SK-N-SH (cell line): ENCODE results near the gene SLC17A9. TPM values are rescaled to one million over a fixed set of nuclear protein-coding genes. Genes with fewer than 3 reads are reported as not detected.

Experiments used
- CTCF ChIA-PET: fragments of 300-600, 350-600 bp; formaldehyde crosslinking; extraction: SDS; loops from one replicate; lab custom pipeline; 2021; lab: Yijun Ruan, JAX
- POLR2A ChIA-PET: fragments of 350-600 bp; sonication (Branson Sonifier 250); formaldehyde crosslinking; extraction: SDS; loops from one replicate; lab custom pipeline; 2020; ENCODE audit warnings: antibody characterized with exemption, inconsistent platforms; lab: Yijun Ruan, JAX
- DNase-seq: peaks from one replicate; pipeline ENCODE4 v3.0.0; 2012
- H2AFZ ChIP-seq: fragments of 200-600 bp; sonication (generic); 2 replicates; pipeline ENCODE4 v1.8.1; 2016; ENCODE audit warnings: antibody characterized with exemption, mild to moderate bottlenecking, low read depth
- H3F3A ChIP-seq: fragments of 200-600 bp; sonication (generic); replicated peaks from 2 replicates; pipeline ENCODE3; 2016; ENCODE audit warnings: antibody characterized with exemption, mild to moderate bottlenecking; ENCODE audit not compliant: insufficient read depth
- H3K27ac ChIP-seq, 2 experiments: fragments of 200-500 bp in 1 of 2; fragments of 200-600 bp in 1 of 2; sonication (Bioruptor generic) in 1 of 2; sonication (generic), shearing (Covaris generic) in 1 of 2; 2 replicates each; pipeline versions ENCODE4 v1.5.1 to v1.6.1; 2014 to 2016; ENCODE audit warnings: low read depth in 2 of 2, inconsistent platforms in 1 of 2, low read length in 1 of 2, mild to moderate bottlenecking in 1 of 2, mixed read lengths in 1 of 2
- H3K27me3 ChIP-seq: fragments of 200-600 bp; sonication (generic), shearing (Covaris generic); 2 replicates; pipeline ENCODE4 v1.6.1; 2016; ENCODE audit warnings: mixed run types; ENCODE audit not compliant: insufficient read depth
- H3K36me3 ChIP-seq, 2 experiments: fragments of 200-500 bp in 1 of 2; fragments of 200-600 bp in 1 of 2; sonication (Bioruptor generic) in 1 of 2; sonication (generic) in 1 of 2; replicated peaks in 1 of 2; 2 replicates each; pipeline versions ENCODE3 to v1.5.1; 2014 to 2016; ENCODE audit warnings: low read length in 1 of 2, mild to moderate bottlenecking in 1 of 2; ENCODE audit not compliant: insufficient read depth in 2 of 2, control insufficient read depth in 1 of 2
- H3K4me1 ChIP-seq, 2 experiments: fragments of 200-500 bp in 1 of 2; fragments of 200-600 bp in 1 of 2; sonication (Bioruptor generic) in 1 of 2; sonication (generic), shearing (Covaris generic) in 1 of 2; 2 replicates each; pipeline versions ENCODE4 v1.5.1 to v1.6.1; 2014 to 2016; ENCODE audit warnings: low read depth in 1 of 2, low read length in 1 of 2, mixed run types in 1 of 2; ENCODE audit not compliant: insufficient read depth in 2 of 2, control insufficient read depth in 1 of 2
- H3K4me2 ChIP-seq: fragments of 200-600 bp; sonication (generic), shearing (Covaris generic); 2 replicates; pipeline ENCODE4 v1.6.1; 2017; ENCODE audit warnings: mixed run types
- H3K4me3 ChIP-seq, 2 experiments: fragments of 200-500 bp in 1 of 2; fragments of 200-600 bp in 1 of 2; sonication (Bioruptor generic) in 1 of 2; sonication (generic), shearing (Covaris generic) in 1 of 2; 2 replicates each; pipeline versions ENCODE4 v1.5.1 to v1.8.1; 2014 to 2016; ENCODE audit warnings: low read depth in 2 of 2, inconsistent platforms in 1 of 2, low read length in 1 of 2, mild to moderate bottlenecking in 1 of 2, mixed read lengths in 1 of 2, moderate library complexity in 1 of 2
- H3K79me2 ChIP-seq: fragments of 200-600 bp; sonication (generic); 2 replicates; pipeline ENCODE4 v1.8.1; 2017; ENCODE audit warnings: mild to moderate bottlenecking; ENCODE audit not compliant: insufficient read depth
- H3K9ac ChIP-seq: fragments of 200-600 bp; sonication (generic); 2 replicates; pipeline ENCODE4 v1.6.1; 2017; ENCODE audit warnings: mixed run types
- H3K9me2 ChIP-seq: fragments of 200-600 bp; sonication (generic); 2 replicates; pipeline ENCODE4 v1.6.1; 2017; ENCODE audit warnings: mixed run types
- H3K9me3 ChIP-seq: fragments of 200-600 bp; sonication (generic); 2 replicates; pipeline ENCODE4 v1.6.1; 2017; ENCODE audit warnings: mixed run types, mild to moderate bottlenecking, moderate library complexity
- H4K20me1 ChIP-seq: fragments of 200-600 bp; sonication (generic); 2 replicates; pipeline ENCODE4 v1.6.1; 2017; ENCODE audit warnings: mild to moderate bottlenecking, mixed run types; ENCODE audit not compliant: insufficient read depth
- EP300 ChIP-seq, 2 experiments: IDR thresholded peaks; 2 replicates each; pipeline versions ENCODE4 v1.4.0 to v1.6.1; 2012; ENCODE audit warnings: borderline replicate concordance in 1 of 2, low read depth in 1 of 2, low read length in 1 of 2
- EZH2phosphoT487 ChIP-seq: fragments of 200-600 bp; sonication (generic); IDR thresholded peaks from 2 replicates; pipeline ENCODE4 v1.6.1; 2017; ENCODE audit warnings: low read depth, mixed run types, mild to moderate bottlenecking, antibody characterized with exemption, moderate library complexity, borderline replicate concordance
- FOSL2 ChIP-seq: IDR thresholded peaks from 2 replicates; pipeline ENCODE4 v1.4.0; 2012; ENCODE audit warnings: low read depth, mild to moderate bottlenecking, moderate library complexity, borderline replicate concordance
- FOXM1 ChIP-seq: IDR thresholded peaks from 2 replicates; pipeline ENCODE4 v1.4.0; 2012; ENCODE audit warnings: low read depth, mild to moderate bottlenecking
- MAX ChIP-seq: IDR thresholded peaks from 2 replicates; pipeline ENCODE4 v1.4.0; 2012; ENCODE audit warnings: low read depth
- MXI1 ChIP-seq: IDR thresholded peaks from 2 replicates; pipeline ENCODE4 v1.6.1; 2012; ENCODE audit warnings: mild to moderate bottlenecking, low read depth, low read length, improper control_type of control experiment
- NFIC ChIP-seq: IDR thresholded peaks from 2 replicates; pipeline ENCODE4 v1.4.0; 2012; ENCODE audit warnings: borderline replicate concordance
- REST ChIP-seq: IDR thresholded peaks from 2 replicates; pipeline ENCODE4 v1.6.1; 2012; ENCODE audit warnings: mild to moderate bottlenecking, low read depth, low read length, moderate library complexity
- RXRA ChIP-seq: IDR thresholded peaks from 2 replicates; pipeline ENCODE4 v1.4.0; 2012; ENCODE audit warnings: low read depth, mild to moderate bottlenecking, borderline replicate concordance
- SIN3A ChIP-seq: IDR thresholded peaks from 2 replicates; pipeline ENCODE4 v1.6.1; 2012; ENCODE audit warnings: low read depth, mild to moderate bottlenecking, low read length, moderate library complexity, borderline replicate concordance
- SMC3 ChIP-seq: IDR thresholded peaks from 2 replicates; pipeline ENCODE4 v1.6.1; 2012; ENCODE audit warnings: low read depth, low read length, improper control_type of control experiment
- TCF12 ChIP-seq: IDR thresholded peaks from 2 replicates; pipeline ENCODE4 v1.4.0; 2012
- USF2 ChIP-seq: fragments of 150-350 bp; IDR thresholded peaks from 2 replicates; pipeline ENCODE4 v1.6.1; 2017; ENCODE audit warnings: antibody characterized with exemption, low read length, low read depth, borderline replicate concordance
- ZBTB33 ChIP-seq: IDR thresholded peaks from 2 replicates; pipeline ENCODE4 v1.4.0; 2012; ENCODE audit warnings: low read depth, borderline replicate concordance
- WGBS: methylation state at CpG from one replicate; pipeline ENCODE4 v1.1.6; 2017; ENCODE audit warnings: low lambda C conversion rate; 5-methylcytosine and 5-hydroxymethylcytosine counted together
- polyA plus RNA-seq, 3 experiments: library from polyadenylated mRNA; depleted of rRNA; stranded (reverse); fragments of >200 nt; gene quantifications; 2 replicates each; pipeline ENCODE4 v1.2.3, GENCODE V29; 2012

The SLC17A9 gene
- polyA plus RNA-seq, 1 of the 3 experiments (the other 2 are of a cell fraction) = not detected

- peaks cover 90% of the 10 kb centered on the region for H3K27me3 ChIP-seq
- CTCF ChIA-PET = interaction anchor here (5.0 kb wide), 1 partner anchor 11 kb away, joined by 30 read pairs; no protein-coding TSS in a partner anchor
- no peaks in the 10 kb centered on the region for H3K4me1 ChIP-seq
- H3K27ac ChIP-seq = no peak overlapping the region
- no peak for DNase-seq
- 22% methylated on average over 12 of the region's 20 CpGs for WGBS
- H3K4me2 ChIP-seq = no peak overlapping the region
- TF ChIP-seq REST = no peak
- TF ChIP-seq, all 33 proteins: peak for 0
- Histone ChIP-seq H3K9me2 (no peaks in the 10 kb centered on the region), H3K9ac (no peak overlapping the region), H3K4me3 (no peak overlapping the region), H3K9me3 (no peaks in the 10 kb centered on the region), H3F3A (no peaks in the 10 kb centered on the region), H2AFZ (no peak overlapping the region), H3K36me3 (no peaks in the 10 kb centered on the region), H4K20me1 (no peaks in the 10 kb centered on the region), H3K79me2 (no peaks in the 10 kb centered on the region)
- POLR2A ChIA-PET = no interaction called here
Observed at GRCh38 chr20:62997417-62998035, 45.0 kb downstream of the SLC17A9 start.

- no peaks in the 10 kb centered on the region for H3K4me1 ChIP-seq
- POLR2A ChIA-PET = no interaction called here
- no peaks in the 10 kb centered on the region for H3K9me3 ChIP-seq
- H3K9ac ChIP-seq = no peak overlapping the region
- no peaks in the 10 kb centered on the region for H3K36me3 ChIP-seq
- WGBS = 33% methylated on average over 5 of the region's 5 CpGs
- TF ChIP-seq RXRA (no peak), SMC3 (no peak), MXI1 (no peak)
- TF ChIP-seq, all 33 proteins: peak for 0
- Histone ChIP-seq H3K79me2 (no peaks in the 10 kb centered on the region), H3K27ac (no peak overlapping the region), H3K4me3 (no peak overlapping the region), H3K9me2 (no peaks in the 10 kb centered on the region), H3F3A (no peaks in the 10 kb centered on the region), H4K20me1 (no peaks in the 10 kb centered on the region), H2AFZ (no peak overlapping the region), H3K27me3 (peaks cover 93% of the 10 kb centered on the region), H3K4me2 (no peak overlapping the region)
- no peak for DNase-seq
- CTCF ChIA-PET = interaction anchor here (0.7 to 2.1 kb wide), 2 partner anchors 10 to 13 kb away, joined by 4 to 12 read pairs; no protein-coding TSS in a partner anchor
Observed at GRCh38 chr20:62998449-62998848, 45.9 kb downstream of the SLC17A9 start.

- ChIA-PET POLR2A (no interaction called here), CTCF (interaction anchor here (1.1 to 2.1 kb wide), 2 partner anchors 9 to 26 kb away, joined by 4 to 12 read pairs; no protein-coding TSS in a partner anchor)
- no peak overlapping the region for H3K27ac ChIP-seq
- no peaks in the 10 kb centered on the region for H3K9me3 ChIP-seq
- H3K4me1 ChIP-seq = no peaks in the 10 kb centered on the region
- H3K36me3 ChIP-seq = no peaks in the 10 kb centered on the region
- H3K9ac ChIP-seq = no peak overlapping the region
- no peaks in the 10 kb centered on the region for H3F3A ChIP-seq
- no peaks in the 10 kb centered on the region for H3K9me2 ChIP-seq
- no peaks in the 10 kb centered on the region for H3K79me2 ChIP-seq
- no peaks in the 10 kb centered on the region for H4K20me1 ChIP-seq
- H3K4me2 ChIP-seq = no peak overlapping the region
- H2AFZ ChIP-seq = no peak overlapping the region
- H3K4me3 ChIP-seq = no peak overlapping the region
- DNase-seq = no peak
- 11% methylated on average over 9 of the region's 16 CpGs for WGBS
- peaks cover 96% of the 10 kb centered on the region for H3K27me3 ChIP-seq
- TF ChIP-seq USF2 (no peak), MAX (no peak), EP300 (IDR thresholded peaks at IDR 0.05; ENCODE audit: borderline replicate concordance in 1 of 2, low read depth in 1 of 2, low read length in 1 of 2) (no peak), EZH2phosphoT487 (no peak), RXRA (no peak), SIN3A (no peak), NFIC (no peak), MXI1 (no peak), TCF12 (no peak), ZBTB33 (no peak), FOXM1 (no peak), FOSL2 (no peak)
Observed at GRCh38 chr20:62999580-62999979, 47.1 kb downstream of the SLC17A9 start.
